Loucy (cell line): ENCODE measurements around the gene LPCAT2.

Source experiments
- H2AFZ ChIP-seq: fragments of 200-600 bp; sonication (generic); 2 replicates; pipeline ENCODE4 v1.6.0; 2016; ENCODE audit warnings: antibody characterized with exemption, mild to moderate bottlenecking, low read length, moderate library complexity
- H3F3A ChIP-seq: fragments of 200-600 bp; 2 replicates; pipeline ENCODE4 v1.6.0; 2016; ENCODE audit warnings: antibody characterized with exemption, low read depth, mild to moderate bottlenecking
- H3K27me3 ChIP-seq: fragments of 200-600 bp; sonication (generic); 2 replicates; pipeline ENCODE4 v1.6.1; 2014; ENCODE audit warnings: low read length, mild to moderate bottlenecking; ENCODE audit not compliant: insufficient read depth, poor library complexity, severe bottlenecking
- H3K36me3 ChIP-seq: fragments of 200-600 bp; sonication (generic); 2 replicates; pipeline ENCODE4 v1.6.1; 2016; ENCODE audit warnings: low read length; ENCODE audit not compliant: insufficient read depth
- H3K4me1 ChIP-seq: fragments of 200-600 bp; sonication (generic); 2 replicates; pipeline ENCODE4 v1.5.1; 2014; ENCODE audit warnings: low read length, mild to moderate bottlenecking; ENCODE audit not compliant: insufficient read depth, poor library complexity, severe bottlenecking
- H3K4me2 ChIP-seq: fragments of 200-600 bp; sonication (generic); 2 replicates; pipeline ENCODE4 v1.6.0; 2014; ENCODE audit warnings: antibody characterized with exemption, low read length, low read depth, mild to moderate bottlenecking; ENCODE audit not compliant: poor library complexity, severe bottlenecking
- H3K4me3 ChIP-seq: fragments of 200-600 bp; sonication (generic); 2 replicates; pipeline ENCODE4 v1.5.1; 2014; ENCODE audit warnings: low read length, mild to moderate bottlenecking, mixed read lengths; ENCODE audit not compliant: poor library complexity, severe bottlenecking
- H3K79me2 ChIP-seq: fragments of 200-600 bp; sonication (generic); 2 replicates; pipeline ENCODE4 v1.6.1; 2014; ENCODE audit warnings: low read length; ENCODE audit not compliant: insufficient read depth
- H3K9ac ChIP-seq: fragments of 200-600 bp; sonication (generic); 2 replicates; pipeline ENCODE4 v1.6.0; 2014; ENCODE audit warnings: mild to moderate bottlenecking, low read depth, low read length, moderate library complexity; ENCODE audit not compliant: poor library complexity, severe bottlenecking
- H3K9me2 ChIP-seq: fragments of 200-600 bp; sonication (generic); replicated peaks from 2 replicates; pipeline ENCODE4 v1.6.1; 2016; ENCODE audit warnings: low read depth, low read length, mixed read lengths
- H3K9me3 ChIP-seq: fragments of 200-600 bp; sonication (generic); 2 replicates; pipeline ENCODE4 v1.6.1; 2014; ENCODE audit warnings: mild to moderate bottlenecking, antibody characterized with exemption, low read length, low read depth; ENCODE audit not compliant: insufficient read depth
- H4K20me1 ChIP-seq: fragments of 200-600 bp; sonication (generic); 2 replicates; pipeline ENCODE4 v1.6.0; 2014; ENCODE audit warnings: antibody characterized with exemption, low read length, mild to moderate bottlenecking; ENCODE audit not compliant: insufficient read depth, poor library complexity, severe bottlenecking
- CTCF ChIP-seq: fragments of 200-600 bp; sonication (generic); conservative IDR thresholded peaks from 2 replicates; pipeline ENCODE4 v1.5.1; 2014; ENCODE audit warnings: mild to moderate bottlenecking, antibody characterized with exemption, low read length
- EZH2phosphoT487 ChIP-seq: fragments of 200-600 bp; IDR thresholded peaks from 2 replicates; pipeline ENCODE4 v1.6.1; 2018; ENCODE audit warnings: antibody characterized with exemption, mild to moderate bottlenecking, moderate library complexity, borderline replicate concordance

LPCAT2 gene

GRCh38 chr16:55465077-55465896 is 43.6 kb upstream of the LPCAT2 start:
- TF ChIP-seq CTCF (peak; percentile 100), EZH2phosphoT487 (no peak)
- Histone ChIP-seq H3K36me3 (no peaks in the 10 kb centered on the region), H4K20me1 (no peaks in the 10 kb centered on the region), H3K4me3 (no peak overlapping the region), H3F3A (no peaks in the 10 kb centered on the region), H3K4me2 (no peak overlapping the region), H3K9ac (no peak overlapping the region), H3K9me3 (no peaks in the 10 kb centered on the region), H2AFZ (no peak overlapping the region), H3K4me1 (no peaks in the 10 kb centered on the region), H3K27me3 (no peaks in the 10 kb centered on the region), H3K79me2 (no peaks in the 10 kb centered on the region), H3K9me2 (no peaks in the 10 kb centered on the region)

GRCh38 chr16:55466209-55466608 is 42.7 kb upstream of the LPCAT2 start:
- TF ChIP-seq EZH2phosphoT487 (no peak), CTCF (no peak)
- Histone ChIP-seq H3K9ac (no peak overlapping the region), H3K4me3 (no peak overlapping the region), H4K20me1 (no peaks in the 10 kb centered on the region), H3F3A (no peaks in the 10 kb centered on the region), H3K4me1 (no peaks in the 10 kb centered on the region), H3K9me3 (no peaks in the 10 kb centered on the region), H3K27me3 (no peaks in the 10 kb centered on the region), H3K9me2 (no peaks in the 10 kb centered on the region), H2AFZ (no peak overlapping the region), H3K36me3 (no peaks in the 10 kb centered on the region), H3K79me2 (no peaks in the 10 kb centered on the region), H3K4me2 (no peak overlapping the region)

- no peaks in the 10 kb centered on the region for H3K27me3 ChIP-seq
- no peak overlapping the region for H3K9ac ChIP-seq
- no peaks in the 10 kb centered on the region for H3F3A ChIP-seq
- TF ChIP-seq EZH2phosphoT487: no peak
- no peak for TF ChIP-seq CTCF
- H3K4me3 ChIP-seq: no peak overlapping the region
- H3K4me2 ChIP-seq: no peak overlapping the region
- H3K79me2 ChIP-seq: no peaks in the 10 kb centered on the region
- H3K9me3 ChIP-seq: no peaks in the 10 kb centered on the region
- H4K20me1 ChIP-seq: no peaks in the 10 kb centered on the region
- no peaks in the 10 kb centered on the region for H3K36me3 ChIP-seq
- no peaks in the 10 kb centered on the region for H3K4me1 ChIP-seq
- H3K9me2 ChIP-seq: no peaks in the 10 kb centered on the region
- H2AFZ ChIP-seq: no peak overlapping the region
Observed at GRCh38 chr16:55467898-55468297, 41.0 kb upstream of the LPCAT2 start.
